ENCODE measurements around the gene GRIK5.

The GRIK5 gene

DNA sequence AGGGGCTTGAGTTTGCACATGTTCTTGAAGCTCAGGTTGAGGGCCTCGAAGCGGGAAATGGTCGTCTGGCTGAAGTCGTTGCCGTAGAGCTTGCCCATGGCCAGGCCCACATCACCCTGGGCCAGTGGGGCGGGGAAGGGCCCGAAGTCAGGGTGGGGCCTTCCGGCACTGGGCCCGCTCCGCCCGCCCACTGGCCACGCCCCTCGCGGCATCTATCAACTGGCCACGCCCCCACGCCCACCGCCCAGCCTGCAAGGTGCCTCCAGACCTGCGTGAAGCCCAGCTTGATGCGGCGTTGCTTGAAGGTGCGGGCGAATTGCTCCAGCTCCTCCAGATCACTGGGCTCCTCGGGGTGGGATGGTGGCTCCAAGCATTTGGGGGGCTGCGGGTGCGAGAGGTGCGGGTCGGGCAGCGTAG, 25.8 kb upstream of the GRIK5 start:
- H3K4me3 ChIP-seq (ENCODE audit: low read depth, low read length) = no peak overlapping the region
- no peak for DNase-seq (ENCODE audit: low read depth)
- TF ChIP-seq, protein P1, sequence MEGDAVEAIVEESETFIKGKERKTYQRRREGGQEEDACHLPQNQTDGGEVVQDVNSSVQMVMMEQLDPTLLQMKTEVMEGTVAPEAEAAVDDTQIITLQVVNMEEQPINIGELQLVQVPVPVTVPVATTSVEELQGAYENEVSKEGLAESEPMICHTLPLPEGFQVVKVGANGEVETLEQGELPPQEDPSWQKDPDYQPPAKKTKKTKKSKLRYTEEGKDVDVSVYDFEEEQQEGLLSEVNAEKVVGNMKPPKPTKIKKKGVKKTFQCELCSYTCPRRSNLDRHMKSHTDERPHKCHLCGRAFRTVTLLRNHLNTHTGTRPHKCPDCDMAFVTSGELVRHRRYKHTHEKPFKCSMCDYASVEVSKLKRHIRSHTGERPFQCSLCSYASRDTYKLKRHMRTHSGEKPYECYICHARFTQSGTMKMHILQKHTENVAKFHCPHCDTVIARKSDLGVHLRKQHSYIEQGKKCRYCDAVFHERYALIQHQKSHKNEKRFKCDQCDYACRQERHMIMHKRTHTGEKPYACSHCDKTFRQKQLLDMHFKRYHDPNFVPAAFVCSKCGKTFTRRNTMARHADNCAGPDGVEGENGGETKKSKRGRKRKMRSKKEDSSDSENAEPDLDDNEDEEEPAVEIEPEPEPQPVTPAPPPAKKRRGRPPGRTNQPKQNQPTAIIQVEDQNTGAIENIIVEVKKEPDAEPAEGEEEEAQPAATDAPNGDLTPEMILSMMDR (conservative IDR thresholded peaks at IDR 0.05; ENCODE audit: low read depth, low read length) = no peak

DNA sequence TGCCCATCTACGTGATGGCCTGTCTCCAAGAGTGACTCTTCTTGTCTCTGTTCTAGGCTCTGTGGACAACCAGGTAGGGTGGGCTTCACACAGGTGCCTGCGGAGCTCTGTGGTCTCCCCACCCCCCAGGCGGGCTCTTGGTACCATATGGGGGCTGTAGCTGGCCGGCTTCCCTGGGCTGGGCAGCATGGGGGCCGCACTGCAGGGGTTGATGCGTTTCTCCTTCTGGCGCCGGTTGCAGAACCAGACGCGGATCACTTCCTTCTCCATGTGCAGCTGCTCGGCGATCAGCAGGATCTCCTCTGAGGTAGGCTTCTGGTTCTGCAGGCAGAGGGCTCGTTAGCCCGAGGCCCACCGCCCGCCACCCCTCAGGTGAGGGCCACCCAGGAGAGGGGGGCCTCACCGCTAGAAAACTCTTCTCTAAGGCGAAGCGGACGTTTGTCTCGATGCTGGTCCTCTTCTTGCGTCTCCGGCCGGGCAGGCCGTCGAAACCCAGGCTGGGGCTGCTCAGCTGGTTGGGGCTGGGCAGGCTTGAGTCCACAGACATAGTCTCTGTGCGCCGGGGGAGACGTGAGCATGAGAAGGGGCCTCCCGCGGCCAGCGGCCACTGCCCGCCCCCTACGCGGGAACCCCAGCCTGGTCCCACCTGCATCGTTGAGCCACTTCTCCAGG, 25.3 kb upstream of the GRIK5 start:
- no peak for DNase-seq (ENCODE audit: low read depth)
- TF ChIP-seq, protein P1 (conservative IDR thresholded peaks at IDR 0.05; ENCODE audit: low read depth, low read length) = no peak
- H3K4me3 ChIP-seq (ENCODE audit: low read depth, low read length) = no peak overlapping the region

DNA sequence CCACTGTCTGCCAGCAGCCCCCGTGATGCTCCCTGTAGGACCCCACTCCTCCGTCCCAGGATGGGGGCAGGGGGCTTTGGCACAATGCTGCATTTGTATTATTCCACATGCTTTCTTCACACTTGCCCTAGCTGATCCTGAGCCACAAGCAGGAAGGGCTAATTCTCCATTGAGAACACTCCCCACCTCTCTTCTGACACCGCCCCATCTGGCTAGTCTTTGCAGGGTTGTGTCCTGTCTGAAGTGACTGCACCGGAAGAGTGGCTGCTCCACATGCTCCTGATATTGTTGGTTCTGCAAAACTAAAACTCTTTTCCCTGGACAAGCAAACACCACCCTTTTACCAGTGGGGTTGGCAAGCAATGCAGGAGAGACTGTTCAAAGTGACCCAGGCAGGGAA, 23.9 kb upstream of the GRIK5 start:
- H3K4me3 ChIP-seq (ENCODE audit: low read depth, low read length) = no peak overlapping the region
- TF ChIP-seq, protein P1 (conservative IDR thresholded peaks at IDR 0.05; ENCODE audit: low read depth, low read length) = no peak
- no peak for DNase-seq (ENCODE audit: low read depth)

DNA sequence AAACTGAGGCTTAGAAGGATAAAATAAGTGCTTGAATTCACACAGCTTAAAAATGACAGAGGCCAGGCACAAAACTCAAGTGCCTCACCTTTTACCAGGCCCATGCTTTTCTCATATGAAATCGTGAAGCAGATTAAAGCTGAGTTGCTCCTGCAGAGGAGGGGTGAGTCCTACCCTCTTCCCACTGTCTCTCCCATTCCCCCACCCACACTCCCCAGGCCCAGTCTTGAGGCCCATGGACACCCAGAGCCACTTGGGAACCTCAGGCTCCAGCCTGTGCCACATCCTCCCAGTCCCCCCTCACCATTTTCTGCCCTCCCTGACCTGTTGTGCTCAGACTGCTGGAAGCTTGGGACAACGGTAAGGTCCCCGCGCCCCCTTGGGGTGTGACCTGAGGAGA, 23.5 kb upstream of the GRIK5 start:
- H3K4me3 ChIP-seq (ENCODE audit: low read depth, low read length) = no peak overlapping the region
- no peak for DNase-seq (ENCODE audit: low read depth)
- TF ChIP-seq, protein P1 (conservative IDR thresholded peaks at IDR 0.05; ENCODE audit: low read depth, low read length) = no peak

DNA sequence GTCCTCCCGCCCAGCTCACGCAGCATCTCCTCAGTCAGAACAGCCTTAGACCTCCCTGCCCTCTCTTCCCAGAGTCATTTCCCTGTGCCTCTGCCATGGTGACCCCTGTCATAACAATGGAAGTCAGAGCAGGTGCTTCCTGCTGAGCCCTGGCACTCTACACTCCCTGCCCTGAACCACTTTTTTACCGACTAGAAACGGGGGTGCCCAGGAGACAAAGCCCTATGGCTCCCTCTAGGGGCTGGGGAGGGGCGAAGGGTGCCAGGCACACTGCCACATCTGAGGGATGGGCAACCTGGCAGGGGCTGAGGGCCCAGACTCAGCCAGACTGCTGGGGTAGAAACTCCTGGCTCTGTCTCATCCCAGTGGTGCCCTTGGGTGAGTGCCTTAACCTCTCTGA, 22.3 kb upstream of the GRIK5 start:
- DNase-seq (ENCODE audit: low read depth) = no peak
- TF ChIP-seq, protein P1 (conservative IDR thresholded peaks at IDR 0.05; ENCODE audit: low read depth, low read length) = peak; percentile 82
- H3K4me3 ChIP-seq (ENCODE audit: low read depth, low read length) = no peak overlapping the region

DNA sequence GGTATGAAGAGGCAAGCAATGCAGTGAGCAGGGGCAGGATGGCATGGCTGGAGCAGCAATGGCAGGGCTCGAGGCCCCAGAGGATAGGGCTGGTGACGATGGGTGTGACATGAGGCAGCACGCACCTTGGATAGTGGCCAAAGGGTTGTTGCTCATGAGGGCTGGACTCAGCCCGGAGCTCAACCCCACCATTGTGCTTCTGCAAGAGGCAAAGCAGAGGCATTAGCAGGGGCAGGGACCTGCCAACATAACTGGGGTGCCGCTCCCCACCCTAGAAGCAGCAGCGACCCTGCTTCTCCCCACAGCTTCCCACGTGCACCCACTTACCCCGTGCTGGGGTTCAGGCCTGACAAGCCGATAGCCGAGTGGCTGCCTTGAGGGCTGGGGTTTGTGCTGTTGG, 21.7 kb upstream of the GRIK5 start:
- no peak for DNase-seq (ENCODE audit: low read depth)
- TF ChIP-seq, protein P1 (conservative IDR thresholded peaks at IDR 0.05; ENCODE audit: low read depth, low read length) = no peak
- no peak overlapping the region for H3K4me3 ChIP-seq (ENCODE audit: low read depth, low read length)

DNA sequence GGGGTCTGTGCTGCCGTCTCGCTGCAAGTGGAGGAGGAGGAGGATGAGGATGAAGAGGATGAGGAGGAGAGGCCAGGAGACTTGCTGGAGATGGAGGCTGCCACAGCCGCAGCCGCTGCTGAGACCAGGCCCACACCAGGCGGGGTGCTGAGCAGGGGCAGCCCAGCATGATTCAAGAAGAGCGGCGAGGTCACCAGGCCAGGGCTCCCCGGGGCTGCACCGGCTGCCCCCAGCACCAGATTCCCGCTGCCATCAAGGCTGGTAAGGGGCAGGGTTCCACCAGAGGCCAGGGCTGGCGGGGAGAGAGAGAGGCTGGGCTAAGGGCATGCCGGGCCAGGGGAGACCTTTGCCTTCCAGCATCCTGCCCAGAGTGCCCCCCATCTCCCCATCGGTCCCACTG, 21.3 kb upstream of the GRIK5 start:
- no peak overlapping the region for H3K4me3 ChIP-seq (ENCODE audit: low read depth, low read length)
- DNase-seq (ENCODE audit: low read depth) = no peak
- TF ChIP-seq, protein P1 (conservative IDR thresholded peaks at IDR 0.05; ENCODE audit: low read depth, low read length) = no peak

All from choroid plexus epithelial cell (primary cell).